H1 (cell line): ENCODE data around the gene LIN37. TPM values are rescaled to one million over a fixed set of nuclear protein-coding genes. Genes with fewer than 3 reads are reported as not detected.

ENCODE experiments used
- CTCF ChIA-PET: fragments of 300-600 bp; sonication (Branson Sonifier 250); formaldehyde crosslinking; loops from one replicate; lab custom pipeline; 2021; ENCODE audit not compliant: partially characterized antibody; lab: Charles Lee
- POLR2A ChIA-PET: fragments of 300-600 bp; sonication (Branson Sonifier 250); formaldehyde crosslinking; loops from one replicate; lab custom pipeline; 2021; ENCODE audit warnings: inconsistent platforms; ENCODE audit not compliant: partially characterized antibody; lab: Charles Lee
- DNase-seq, 2 experiments: peaks; one replicate each; pipeline versions ENCODE4 v3.0.0 to v3.0.0-alpha.2; 2010 to 2022; ENCODE audit warnings: low spot score in 2 of 2, low read depth in 1 of 2, mixed read lengths in 1 of 2
- FAIRE-seq: peaks from 2 replicates; lab custom pipeline; 2011; peaks lifted over from hg19 to GRCh38; lab: Jason Lieb, UNC
- H2AFZ ChIP-seq: 2 replicates; pipeline ENCODE4 v1.8.1; 2012; ENCODE audit warnings: low read length, inconsistent platforms
- H2AK5ac ChIP-seq: 2 replicates; pipeline ENCODE4 v1.6.1; 2013; ENCODE audit warnings: low read depth, low read length
- H2BK120ac ChIP-seq: replicated peaks from 2 replicates; pipeline ENCODE3; 2013; ENCODE audit warnings: low read depth, low read length, inconsistent platforms
- H2BK12ac ChIP-seq: 2 replicates; pipeline ENCODE4 v1.6.1; 2013; ENCODE audit warnings: low read depth, low read length
- H2BK15ac ChIP-seq: 2 replicates; pipeline ENCODE4 v1.6.1; 2013; ENCODE audit warnings: low read length
- H2BK20ac ChIP-seq: 2 replicates; pipeline ENCODE4 v1.6.1; 2013; ENCODE audit warnings: low read length
- H2BK5ac ChIP-seq: 2 replicates; pipeline ENCODE4 v1.6.1; 2013; ENCODE audit warnings: low read depth, low read length
- H3K14ac ChIP-seq: 2 replicates; pipeline ENCODE4 v1.6.1; 2013; ENCODE audit warnings: inconsistent platforms; ENCODE audit not compliant: insufficient read length
- H3K18ac ChIP-seq: 2 replicates; pipeline ENCODE4 v1.6.1; 2013; ENCODE audit warnings: low read length; ENCODE audit errors: extremely low read depth
- H3K23ac ChIP-seq: 2 replicates; pipeline ENCODE4 v1.6.1; 2013; ENCODE audit warnings: inconsistent platforms; ENCODE audit not compliant: insufficient read length
- H3K23me2 ChIP-seq: 2 replicates; pipeline ENCODE4 v1.6.1; 2013; ENCODE audit warnings: low read depth, low read length
- H3K27ac ChIP-seq: 2 replicates; pipeline ENCODE4 v1.6.1; 2011; ENCODE audit warnings: low read depth, low read length, inconsistent platforms
- H3K27me3 ChIP-seq, 4 experiments: replicated peaks in 1 of 4; 1 replicate in 1 of 4; 2 replicates in 3 of 4; pipeline versions ENCODE4 v1.6.1 to v1.8.1; 2011 to 2013; ENCODE audit warnings: low read length in 3 of 4, mild to moderate bottlenecking in 3 of 4, inconsistent platforms in 2 of 4, mixed read lengths in 2 of 4, moderate library complexity in 1 of 4; ENCODE audit not compliant: control insufficient read depth in 3 of 4, insufficient read depth in 3 of 4; ENCODE audit errors: extremely low read depth in 1 of 4
- H3K36me3 ChIP-seq, 4 experiments: 2 replicates each; pipeline versions ENCODE4 v1.6.1 to v1.8.1; 2011 to 2013; ENCODE audit warnings: mild to moderate bottlenecking in 4 of 4, low read length in 3 of 4, moderate library complexity in 2 of 4, control low read depth in 1 of 4, inconsistent platforms in 1 of 4; ENCODE audit not compliant: insufficient read depth in 4 of 4, control insufficient read depth in 2 of 4
- H3K4ac ChIP-seq: replicated peaks from 2 replicates; pipeline ENCODE3; 2013; ENCODE audit warnings: low read length, low read depth, mixed read lengths, inconsistent platforms; ENCODE audit not compliant: insufficient read length
- H3K4me1 ChIP-seq, 4 experiments: replicated peaks in 1 of 4; 1 replicate in 1 of 4; 2 replicates in 3 of 4; pipeline versions ENCODE4 v1.6.1 to v1.8.1; 2011 to 2013; ENCODE audit warnings: low read length in 3 of 4, inconsistent platforms in 2 of 4, mixed read lengths in 1 of 4; ENCODE audit not compliant: insufficient read depth in 4 of 4, control insufficient read depth in 3 of 4
- H3K4me2 ChIP-seq, 2 experiments: 2 replicates each; pipeline versions ENCODE4 v1.6.1 to v1.8.1; 2011 to 2013; ENCODE audit warnings: low read depth in 2 of 2, low read length in 2 of 2, control low read depth in 1 of 2, inconsistent platforms in 1 of 2, mild to moderate bottlenecking in 1 of 2; ENCODE audit not compliant: insufficient read depth in 1 of 2
- H3K4me3 ChIP-seq, 4 experiments: fragments of 200-600, 300-600 bp in 1 of 4; sonication (generic), shearing (Covaris generic), sonication (Bioruptor Twin) in 1 of 4; 2 replicates each; pipeline versions ENCODE4 v1.5.1 to v1.8.1; 2011 to 2016; ENCODE audit warnings: low read length in 4 of 4, low read depth in 3 of 4, control low read depth in 2 of 4, inconsistent platforms in 2 of 4, mild to moderate bottlenecking in 2 of 4, mixed read lengths in 1 of 4, moderate library complexity in 1 of 4; ENCODE audit not compliant: insufficient read depth in 2 of 4; ENCODE audit errors: extremely low read depth in 1 of 4
- H3K56ac ChIP-seq: replicated peaks from 2 replicates; pipeline ENCODE3; 2013; ENCODE audit warnings: low read depth, mild to moderate bottlenecking, mixed read lengths, low read length, inconsistent platforms; ENCODE audit not compliant: insufficient read length
- H3K79me1 ChIP-seq: 2 replicates; pipeline ENCODE4 v1.6.1; 2013; ENCODE audit warnings: low read depth, low read length, control low read depth
- H3K79me2 ChIP-seq, 2 experiments: 2 replicates each; pipeline versions ENCODE4 v1.6.1 to v1.8.1; 2012 to 2013; ENCODE audit warnings: low read length in 2 of 2, mild to moderate bottlenecking in 2 of 2, inconsistent platforms in 1 of 2; ENCODE audit not compliant: insufficient read depth in 2 of 2, control insufficient read depth in 1 of 2
- H3K9ac ChIP-seq, 4 experiments: replicated peaks in 1 of 4; 1 replicate in 1 of 4; 2 replicates in 3 of 4; pipeline versions ENCODE4 v1.6.1 to v1.8.1; 2011 to 2013; ENCODE audit warnings: low read depth in 3 of 4, low read length in 3 of 4, control low read depth in 2 of 4, mild to moderate bottlenecking in 2 of 4, moderate library complexity in 2 of 4, inconsistent platforms in 1 of 4; ENCODE audit errors: extremely low read depth in 1 of 4
- H3K9me3 ChIP-seq, 2 experiments: 2 replicates each; pipeline versions ENCODE4 v1.6.1 to v1.8.1; 2012 to 2013; ENCODE audit warnings: mild to moderate bottlenecking in 2 of 2, moderate library complexity in 2 of 2, control low read depth in 1 of 2, inconsistent platforms in 1 of 2, low read depth in 1 of 2, low read length in 1 of 2, mixed read lengths in 1 of 2; ENCODE audit not compliant: insufficient read depth in 2 of 2
- H4K20me1 ChIP-seq, 2 experiments: replicated peaks in 1 of 2; 2 replicates each; pipeline versions ENCODE3 to v1.8.1; 2011 to 2013; ENCODE audit warnings: inconsistent platforms in 2 of 2, low read length in 2 of 2, mild to moderate bottlenecking in 1 of 2; ENCODE audit not compliant: insufficient read depth in 2 of 2, control insufficient read depth in 1 of 2
- H4K5ac ChIP-seq: 2 replicates; pipeline ENCODE4 v1.6.1; 2013; ENCODE audit warnings: low read length, low read depth, mixed read lengths, inconsistent platforms; ENCODE audit not compliant: insufficient read length
- H4K8ac ChIP-seq: 2 replicates; pipeline ENCODE4 v1.8.0; 2013; ENCODE audit warnings: mild to moderate bottlenecking, moderate library complexity, low read length, inconsistent platforms; ENCODE audit not compliant: insufficient read depth; ENCODE audit errors: extremely low read depth
- H4K91ac ChIP-seq: replicated peaks from 2 replicates; pipeline ENCODE3; 2013; ENCODE audit warnings: low read length, mixed read lengths, inconsistent platforms; ENCODE audit not compliant: insufficient read length
- CTBP2 ChIP-seq: IDR thresholded peaks from 2 replicates; pipeline ENCODE4 v1.7.0; 2011; ENCODE audit warnings: borderline replicate concordance, mild to moderate bottlenecking, moderate library complexity, mixed read lengths, low read length; ENCODE audit not compliant: insufficient read depth, insufficient read length
- EGR1 ChIP-seq: IDR thresholded peaks from 2 replicates; pipeline ENCODE4 v1.6.1; 2011; ENCODE audit warnings: low read depth, low read length, borderline replicate concordance
- EP300 ChIP-seq, 2 experiments: IDR thresholded peaks; 1 replicate in 1 of 2; 2 replicates in 1 of 2; pipeline ENCODE4 v1.6.1; 2011 to 2012; ENCODE audit warnings: low read depth in 2 of 2, low read length in 2 of 2, mild to moderate bottlenecking in 2 of 2, borderline replicate concordance in 1 of 2, inconsistent platforms in 1 of 2, moderate library complexity in 1 of 2
- HDAC2 ChIP-seq, 2 experiments: fragments of 300-600 bp in 1 of 2; sonication (generic) in 1 of 2; IDR thresholded peaks; 2 replicates each; pipeline ENCODE4 v1.6.1; 2011 to 2012; ENCODE audit warnings: low read depth in 2 of 2, low read length in 2 of 2, mild to moderate bottlenecking in 2 of 2, moderate library complexity in 2 of 2, borderline replicate concordance in 1 of 2, inconsistent platforms in 1 of 2
- KDM1A ChIP-seq: fragments of 200-600, 300-600 bp; sonication (generic); IDR thresholded peaks from 2 replicates; pipeline ENCODE4 v1.7.1; 2016; ENCODE audit warnings: mild to moderate bottlenecking, low read length, borderline replicate concordance
- RBBP5 ChIP-seq: IDR thresholded peaks from 2 replicates; pipeline ENCODE4 v1.7.1; 2012; ENCODE audit warnings: low read depth, mild to moderate bottlenecking, inconsistent platforms, low read length, moderate library complexity, borderline replicate concordance
- TAF1 ChIP-seq: IDR thresholded peaks from 2 replicates; pipeline ENCODE4 v1.6.1; 2011; ENCODE audit warnings: mild to moderate bottlenecking, low read depth, low read length
- TBP ChIP-seq: IDR thresholded peaks from 2 replicates; pipeline ENCODE4 v1.6.1; 2011; ENCODE audit warnings: low read depth, low read length, improper control_type of control experiment
- WGBS, 2 experiments: shearing (Covaris generic) in 1 of 2; methylation state at CpG; one replicate each; pipeline versions ENCODE4 v1.1.6 to v1.1.7; 2013 to 2015; ENCODE audit warnings: low lambda C conversion rate in 2 of 2, mixed read lengths in 2 of 2, inconsistent platforms in 1 of 2, low coverage in 1 of 2, missing lambda C conversion rate in 1 of 2; ENCODE audit not compliant: insufficient replicate concordance in 2 of 2, insufficient coverage in 1 of 2, insufficient read length in 1 of 2; ENCODE audit errors: extremely low coverage in 1 of 2, missing lambda C conversion rate in 1 of 2; 5-methylcytosine and 5-hydroxymethylcytosine counted together
- polyA plus RNA-seq, 7 experiments: library from polyadenylated mRNA; depleted of rRNA in 3 of 7; stranded (reverse) in 5 of 7; unstranded in 2 of 7; fragments of >200 nt in 5 of 7; fragments of 200-250 nt in 2 of 7; gene quantifications; 1 replicate in 5 of 7; 2 replicates in 1 of 7; 4 replicates in 1 of 7; pipeline versions ENCODE4 v1.2.1 to v1.2.3, GENCODE V29; 2011 to 2013; ENCODE audit warnings: missing spikeins in 2 of 7, mixed read lengths in 2 of 7
- total RNA-seq: library from RNA; stranded (reverse); fragmentation: NEBNext Ultra II Directional; extraction: Animal tissue kit (Norgen Biotek cat#: 25700); gene quantifications from 2 replicates; pipeline ENCODE4 v1.2.1, GENCODE V29; 2021

The LIN37 gene
- total and polyA plus RNA-seq, 2 of the 8 experiments (the other 6 are each of a cell fraction or from before 2014, with no cell fraction given), result 3.8 to 9.8 TPM

GRCh38 chr19:35723671-35724070 is 24.7 kb upstream of the LIN37 start:
- H3K79me1 ChIP-seq, result peaks cover 6% of the 10 kb centered on the region; the same call in 1 of the 2 replicates
- POLR2A ChIA-PET, result interaction anchor here (0.7 to 6.1 kb wide), 5 partner anchors 9 to 227 kb away, joined by 3 to 39 read pairs (median 5); no protein-coding TSS in a partner anchor
- no peak overlapping the region for H3K9ac ChIP-seq

More at GRCh38 chr19:35723671-35724070, 24.7 kb upstream of the LIN37 start:
- Histone ChIP-seq H2BK120ac (no peak overlapping the region), H3K18ac (no peak overlapping the region), H3K27ac (no peak overlapping the region), H4K91ac (no peak overlapping the region), H3K4me3 (no peak overlapping the region), H3K23me2 (no peaks in the 10 kb centered on the region; the same call in 1 of the 2 replicates), H4K5ac (no peak overlapping the region), H4K20me1 (peaks cover 7 to 19% of the 10 kb centered on the region in 2 experiments), H2AK5ac (no peak overlapping the region), H3K27me3 (no peaks in the 10 kb centered on the region), H3K56ac (no peak overlapping the region), H3K36me3 (peaks cover 41 to 64% (median 54%) of the 10 kb centered on the region in 4 experiments), H4K8ac (no peak overlapping the region), H2BK12ac (no peak overlapping the region), H2BK15ac (no peak overlapping the region), H3K4me1 (peaks cover 0 to 5% (median under 1%) of the 10 kb centered on the region in 4 experiments; a peak in 2 of 7 replicates), H3K4ac (no peak overlapping the region), H3K23ac (no peak overlapping the region), H2AFZ (no peak overlapping the region), H3K14ac (no peak overlapping the region), H2BK5ac (no peak overlapping the region), H3K9me3 (no peaks in the 10 kb centered on the region), H3K4me2 (no peak overlapping the region), H3K79me2 (peaks cover 0 to 16% of the 10 kb centered on the region in 2 experiments; a peak in 2 of 4 replicates), H2BK20ac (no peak overlapping the region)
- DNase-seq, result no peak
- WGBS, 2 experiments, result 95% methylated on average over 20 of the region's 24 CpGs; no CpG with 5 or more reads in 1 of the 2 experiments
- no peak for FAIRE-seq
- TF ChIP-seq EGR1 (no peak), TAF1 (no peak), TBP (no peak), EP300 (IDR thresholded peaks at IDR 0.05; ENCODE audit: borderline replicate concordance in 1 of 2, low read depth in 2 of 2, low read length in 2 of 2) (no peak), RBBP5 (no peak), KDM1A (no peak), CTBP2 (no peak), HDAC2 (IDR thresholded peaks at IDR 0.05; ENCODE audit: borderline replicate concordance in 1 of 2, low read depth in 2 of 2, low read length in 2 of 2) (no peak)
- CTCF ChIA-PET, result interaction anchor here (0.7 to 11.8 kb wide), 4 partner anchors 15 to 168 kb away, joined by 3 to 80 read pairs (median 3); partner anchors contain the start of gene IGFLR1
